Measurements from ENCODE around the gene CDKN1C.

DNA sequence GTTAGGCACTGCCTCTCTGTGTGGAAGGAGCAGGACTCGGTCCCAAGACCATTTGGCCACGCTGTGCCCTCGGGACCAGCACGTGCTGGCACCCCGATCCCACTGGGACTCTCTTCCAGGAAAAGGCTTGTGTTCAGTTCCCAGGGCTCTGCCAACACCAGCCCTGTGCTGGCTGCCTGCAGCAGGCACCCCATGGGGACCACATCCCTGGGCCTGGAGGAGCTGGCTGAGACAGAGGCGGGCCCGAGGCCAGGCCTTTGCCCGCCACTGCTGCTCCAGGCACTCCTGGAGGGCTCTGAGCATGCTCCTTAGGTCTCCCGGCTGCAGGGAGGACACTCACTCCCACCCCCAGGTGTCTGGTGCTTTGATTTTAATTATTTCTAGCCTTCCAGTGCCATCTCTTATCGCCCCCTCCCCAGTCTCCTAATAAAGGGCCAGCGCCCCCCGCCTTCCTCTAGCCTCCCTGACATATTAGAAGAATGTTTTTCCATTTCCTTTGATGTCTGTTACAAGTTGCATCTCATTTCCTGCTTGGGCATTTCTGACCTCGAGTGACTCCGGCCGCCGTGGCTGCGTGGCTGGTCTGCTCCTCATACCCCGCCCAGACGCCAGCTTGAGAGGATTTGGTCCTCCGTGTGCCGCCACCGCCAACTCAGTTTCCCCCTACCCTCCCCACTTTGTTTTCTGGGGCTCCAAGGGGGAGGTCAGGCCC, 14.4 kb downstream of the CDKN1C start:
- TF ChIP-seq, protein P1, sequence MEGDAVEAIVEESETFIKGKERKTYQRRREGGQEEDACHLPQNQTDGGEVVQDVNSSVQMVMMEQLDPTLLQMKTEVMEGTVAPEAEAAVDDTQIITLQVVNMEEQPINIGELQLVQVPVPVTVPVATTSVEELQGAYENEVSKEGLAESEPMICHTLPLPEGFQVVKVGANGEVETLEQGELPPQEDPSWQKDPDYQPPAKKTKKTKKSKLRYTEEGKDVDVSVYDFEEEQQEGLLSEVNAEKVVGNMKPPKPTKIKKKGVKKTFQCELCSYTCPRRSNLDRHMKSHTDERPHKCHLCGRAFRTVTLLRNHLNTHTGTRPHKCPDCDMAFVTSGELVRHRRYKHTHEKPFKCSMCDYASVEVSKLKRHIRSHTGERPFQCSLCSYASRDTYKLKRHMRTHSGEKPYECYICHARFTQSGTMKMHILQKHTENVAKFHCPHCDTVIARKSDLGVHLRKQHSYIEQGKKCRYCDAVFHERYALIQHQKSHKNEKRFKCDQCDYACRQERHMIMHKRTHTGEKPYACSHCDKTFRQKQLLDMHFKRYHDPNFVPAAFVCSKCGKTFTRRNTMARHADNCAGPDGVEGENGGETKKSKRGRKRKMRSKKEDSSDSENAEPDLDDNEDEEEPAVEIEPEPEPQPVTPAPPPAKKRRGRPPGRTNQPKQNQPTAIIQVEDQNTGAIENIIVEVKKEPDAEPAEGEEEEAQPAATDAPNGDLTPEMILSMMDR (IDR thresholded peaks at IDR 0.05; ENCODE audit: insufficient read depth, low read length, poor library complexity, severe bottlenecking): no peak
- no peak for TF ChIP-seq EZH2phosphoT487 (conservative IDR thresholded peaks at IDR 0.05; ENCODE audit: low read length)
